Ovary (tissue), 9 donors: Measurements from ENCODE around the gene STX4. TPM values are rescaled to one million over a fixed set of nuclear protein-coding genes. Genes with fewer than 3 reads are reported as not detected.

Source experiments
- DNase-seq, 5 donors: peaks; one replicate each; pipeline ENCODE4 v3.0.0-alpha.2; 2019 to 2020
- H3K27ac ChIP-seq, 2 donors: fragments of 200-600 bp; one replicate each; pipeline versions ENCODE4 v1.5.1 to v1.8.0; 2019 to 2022
- H3K27me3 ChIP-seq: fragments of 200-600 bp; one replicate; pipeline ENCODE4 v1.8.0; 2022
- H3K36me3 ChIP-seq: fragments of 200-600 bp; sonication (generic); one replicate; pipeline ENCODE4 v1.5.1; 2019
- H3K4me1 ChIP-seq: one replicate; pipeline ENCODE4 v1.8.1; 2013; ENCODE audit warnings: mild to moderate bottlenecking, moderate library complexity; ENCODE audit not compliant: insufficient read depth
- H3K4me3 ChIP-seq: fragments of 200-600 bp; sonication (generic); one replicate; pipeline ENCODE4 v1.5.1; 2017
- H3K9me3 ChIP-seq, 2 donors: fragments of 200-600 bp in 1 of 2; sonication (generic) in 1 of 2; one replicate each; pipeline versions ENCODE4 v1.5.1 to v1.8.1; 2013 to 2019; ENCODE audit warnings: mild to moderate bottlenecking in 1 of 2, moderate library complexity in 1 of 2
- EP300 ChIP-seq: sonication (generic); formaldehyde crosslinking; IDR thresholded peaks from one replicate; pipeline ENCODE4 v1.6.1; 2017; ENCODE audit warnings: antibody characterized with exemption
- POLR2A ChIP-seq: fragments of 450-650 bp; IDR thresholded peaks from one replicate; pipeline ENCODE4 v1.6.1; 2017; ENCODE audit warnings: antibody characterized with exemption, mild to moderate bottlenecking, moderate library complexity
- WGBS, 3 donors: extraction: QIAGEN DNeasy Blood & Tissue Kit in 1 of 3; methylation state at CpG; one replicate each; pipeline versions ENCODE4 v1.1.5 to v1.1.7; 2013 to 2017; 5-methylcytosine and 5-hydroxymethylcytosine counted together
- intact Hi-C, 4 donors: fragments of 100-400 bp; cut with DNase I; formaldehyde crosslinking; loops; one replicate each; pipeline versions ENCODE4 v1.11.0 to v1.15.1; 2022 to 2023
- polyA plus RNA-seq, 2 donors: library from polyadenylated mRNA; stranded (reverse); fragments of 200-250 nt in 1 of 2; fragments of 350-450 nt in 1 of 2; fragmentation: Illumina TruSeq in 1 of 2; extraction: RNeasy Lipid Tissue Mini Kit (QIAGEN cat#74804) in 1 of 2; gene quantifications; one replicate each; pipeline ENCODE4 v1.2.3, GENCODE V29; 2013 to 2014
- total RNA-seq, 7 donors: library from RNA; depleted of rRNA in 2 of 7; stranded (reverse); fragments of >200 nt in 2 of 7; fragmentation: NEBNext Ultra II Directional in 3 of 7; extraction: Animal tissue kit (Norgen Biotek cat#: 25700) in 3 of 7; gene quantifications; one replicate each; pipeline versions ENCODE4 v1.1.0 to v1.2.4, GENCODE V29; 2016 to 2023
- TF ChIP-seq, protein P1 (sequence below), 3 donors: fragments of 450-650 bp in 2 of 3; fragments of 200-600 bp in 1 of 3; IDR thresholded peaks; one replicate each; pipeline versions ENCODE4 v1.5.1 to v1.8.0; 2016 to 2022; ENCODE audit warnings: antibody characterized with exemption in 3 of 3, mild to moderate bottlenecking in 1 of 3
- donor health status: DM: no; HTN: no; CAD: no; lungs with moderate emphysema.
- donor health status: DM: no; HTN: no; CAD: no.
- donor health status: Bipolar disorder and iron deficiency.
- donor health status: DM: yes; HTN: yes; CAD: no.
- donor health status: DM: no; HTN: no; CAD: no.
- donor health status: DM: yes; HTN: yes; CAD: no.

STX4 gene
- total and polyA plus RNA-seq, 9 donors = 26.2 to 73.8 (median 53.8) TPM

DNA sequence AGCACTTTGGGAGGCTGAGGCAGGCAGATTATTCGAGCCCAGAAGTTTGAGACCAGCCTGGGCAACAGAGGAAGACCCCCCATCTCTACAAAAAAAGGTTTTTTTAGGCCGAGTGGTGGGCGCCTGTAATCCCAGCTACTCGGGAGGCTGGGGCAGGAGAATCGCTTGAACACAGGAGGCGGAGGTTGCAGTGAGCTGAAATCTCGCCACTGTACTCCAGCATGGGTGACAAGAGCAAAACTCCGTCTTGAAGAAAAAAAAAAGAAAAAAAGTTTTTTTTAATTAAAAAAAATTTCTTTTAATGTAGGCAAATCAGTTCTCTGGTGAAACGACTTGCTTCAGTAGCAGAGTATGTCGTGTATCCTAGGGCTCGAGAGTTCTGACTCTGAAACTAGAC lies 37.4 kb upstream of the STX4 start:
- H3K27ac ChIP-seq = no peak overlapping the region
- intact Hi-C loops = loop anchor here in 1 of 4 donors (10.0 kb wide), 1 partner anchor 189 kb away; the partner anchor contains the start of gene FUS
- H3K9me3 ChIP-seq = no peaks in the 10 kb centered on the region
- no peaks in the 10 kb centered on the region for H3K36me3 ChIP-seq
- DNase-seq = no peak
- no peak overlapping the region for H3K4me3 ChIP-seq
- WGBS, 3 donors = 85 to 90% (median 88%) methylated on average over 11 of the region's 11 CpGs
- H3K27me3 ChIP-seq = no peaks in the 10 kb centered on the region
- TF ChIP-seq, protein P1, sequence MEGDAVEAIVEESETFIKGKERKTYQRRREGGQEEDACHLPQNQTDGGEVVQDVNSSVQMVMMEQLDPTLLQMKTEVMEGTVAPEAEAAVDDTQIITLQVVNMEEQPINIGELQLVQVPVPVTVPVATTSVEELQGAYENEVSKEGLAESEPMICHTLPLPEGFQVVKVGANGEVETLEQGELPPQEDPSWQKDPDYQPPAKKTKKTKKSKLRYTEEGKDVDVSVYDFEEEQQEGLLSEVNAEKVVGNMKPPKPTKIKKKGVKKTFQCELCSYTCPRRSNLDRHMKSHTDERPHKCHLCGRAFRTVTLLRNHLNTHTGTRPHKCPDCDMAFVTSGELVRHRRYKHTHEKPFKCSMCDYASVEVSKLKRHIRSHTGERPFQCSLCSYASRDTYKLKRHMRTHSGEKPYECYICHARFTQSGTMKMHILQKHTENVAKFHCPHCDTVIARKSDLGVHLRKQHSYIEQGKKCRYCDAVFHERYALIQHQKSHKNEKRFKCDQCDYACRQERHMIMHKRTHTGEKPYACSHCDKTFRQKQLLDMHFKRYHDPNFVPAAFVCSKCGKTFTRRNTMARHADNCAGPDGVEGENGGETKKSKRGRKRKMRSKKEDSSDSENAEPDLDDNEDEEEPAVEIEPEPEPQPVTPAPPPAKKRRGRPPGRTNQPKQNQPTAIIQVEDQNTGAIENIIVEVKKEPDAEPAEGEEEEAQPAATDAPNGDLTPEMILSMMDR (IDR thresholded peaks at IDR 0.05) = no peak
- H3K4me1 ChIP-seq = peaks cover 13% of the 10 kb centered on the region

DNA sequence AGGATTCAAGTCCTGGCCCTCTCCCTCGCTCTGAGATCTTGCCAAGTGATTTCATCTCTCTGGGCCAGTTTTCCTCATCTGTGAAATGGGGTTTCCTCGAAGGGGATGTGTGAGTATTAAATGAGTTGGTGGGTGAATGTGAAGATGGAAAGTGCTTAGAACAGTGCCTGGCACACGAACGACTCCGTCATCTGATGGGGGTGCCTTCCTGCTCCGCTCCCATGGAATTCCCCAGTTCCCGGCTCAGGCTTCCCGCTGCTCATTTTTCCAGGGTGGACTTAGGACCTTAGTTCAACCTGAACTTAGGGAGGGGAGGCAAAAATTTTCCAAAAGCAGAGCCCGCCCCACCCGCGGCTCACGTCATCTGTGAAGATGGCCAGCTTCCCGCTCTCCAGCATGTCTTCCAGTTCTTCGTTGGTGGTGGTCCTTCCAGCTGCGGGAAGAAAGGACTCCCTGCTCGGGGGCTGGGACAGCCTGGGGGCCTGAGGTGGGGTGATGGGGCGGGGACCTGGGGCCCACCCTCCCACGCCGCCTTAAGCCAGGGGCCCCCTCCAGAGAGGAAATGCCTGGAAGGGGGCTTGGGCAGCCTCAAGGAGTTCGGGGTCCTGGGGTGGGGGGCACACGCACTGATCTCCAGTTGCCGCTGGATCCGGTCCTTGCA lies 36.9 kb upstream of the STX4 start:
- Histone ChIP-seq H3K27me3 (no peaks in the 10 kb centered on the region), H3K36me3 (no peaks in the 10 kb centered on the region), H3K4me3 (peak overlapping the region; percentile 40), H3K4me1 (peaks cover 13% of the 10 kb centered on the region), H3K27ac (no peak overlapping the region), H3K9me3 (no peaks in the 10 kb centered on the region)
- 31 to 46% (median 38%) methylated on average over 22 to 23 of the region's 23 CpGs for WGBS, 3 donors
- peak in 2 of 5 donors; percentile 47 to 62 for DNase-seq
- TF ChIP-seq, protein P1 (IDR thresholded peaks at IDR 0.05) = no peak
- intact Hi-C loops = loop anchor here in 1 of 4 donors (10.0 kb wide), 1 partner anchor 188 kb away; the partner anchor contains the start of gene FUS

DNA sequence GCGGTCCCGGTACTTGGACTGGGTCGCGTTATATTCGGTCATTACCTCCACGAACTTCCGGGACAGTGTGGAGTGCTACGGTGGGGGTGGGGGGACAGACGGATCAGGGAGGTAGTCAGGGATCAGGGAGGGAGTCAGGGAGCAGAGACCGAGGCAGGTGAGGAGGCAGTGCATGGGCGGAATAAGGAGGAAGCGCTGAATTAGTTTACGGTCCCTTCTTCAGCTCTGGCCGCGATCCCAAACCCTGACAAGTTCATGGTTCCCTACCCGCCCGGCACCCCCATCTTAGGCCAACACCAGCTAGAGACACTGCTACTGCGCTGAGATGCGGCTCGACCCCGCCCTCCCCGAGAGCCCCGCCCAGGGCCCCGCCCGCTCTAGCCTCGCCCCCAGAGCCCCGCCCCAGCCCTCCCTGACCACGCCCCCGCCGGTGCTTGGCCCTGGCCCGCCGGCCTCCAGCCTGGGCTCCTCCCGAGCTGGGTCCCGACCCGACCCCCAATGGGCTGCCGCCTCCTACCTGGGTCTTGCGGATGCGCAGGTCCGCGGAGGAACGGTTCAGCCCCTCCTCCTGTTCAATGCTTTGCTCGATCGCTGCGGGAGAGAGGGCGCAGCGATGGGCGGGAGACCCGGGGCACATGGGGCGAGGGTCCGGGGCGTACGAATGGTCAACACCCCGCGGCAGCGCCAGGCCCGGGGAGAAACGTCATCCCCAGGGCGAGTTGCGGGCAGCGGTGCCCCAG lies 36.2 kb upstream of the STX4 start:
- 7 to 14% (median 9%) methylated on average over 44 to 60 of the region's 60 CpGs for WGBS, 3 donors
- no peaks in the 10 kb centered on the region for H3K27me3 ChIP-seq
- H3K9me3 ChIP-seq = no peaks in the 10 kb centered on the region
- peaks cover 19% of the 10 kb centered on the region for H3K4me1 ChIP-seq
- H3K27ac ChIP-seq = peak overlapping the region; percentile 31 to 33
- TF ChIP-seq, protein P1 (IDR thresholded peaks at IDR 0.05) = no peak
- TF ChIP-seq POLR2A (no peak), EP300 (no peak)
- intact Hi-C loops = loop anchor here in 1 of 4 donors (10.0 kb wide), 1 partner anchor 188 kb away; the partner anchor contains the start of gene FUS
- H3K36me3 ChIP-seq = no peaks in the 10 kb centered on the region
- DNase-seq = peak; percentile 76 to 86 (median 81)
- peak overlapping the region; percentile 40 for H3K4me3 ChIP-seq

DNA sequence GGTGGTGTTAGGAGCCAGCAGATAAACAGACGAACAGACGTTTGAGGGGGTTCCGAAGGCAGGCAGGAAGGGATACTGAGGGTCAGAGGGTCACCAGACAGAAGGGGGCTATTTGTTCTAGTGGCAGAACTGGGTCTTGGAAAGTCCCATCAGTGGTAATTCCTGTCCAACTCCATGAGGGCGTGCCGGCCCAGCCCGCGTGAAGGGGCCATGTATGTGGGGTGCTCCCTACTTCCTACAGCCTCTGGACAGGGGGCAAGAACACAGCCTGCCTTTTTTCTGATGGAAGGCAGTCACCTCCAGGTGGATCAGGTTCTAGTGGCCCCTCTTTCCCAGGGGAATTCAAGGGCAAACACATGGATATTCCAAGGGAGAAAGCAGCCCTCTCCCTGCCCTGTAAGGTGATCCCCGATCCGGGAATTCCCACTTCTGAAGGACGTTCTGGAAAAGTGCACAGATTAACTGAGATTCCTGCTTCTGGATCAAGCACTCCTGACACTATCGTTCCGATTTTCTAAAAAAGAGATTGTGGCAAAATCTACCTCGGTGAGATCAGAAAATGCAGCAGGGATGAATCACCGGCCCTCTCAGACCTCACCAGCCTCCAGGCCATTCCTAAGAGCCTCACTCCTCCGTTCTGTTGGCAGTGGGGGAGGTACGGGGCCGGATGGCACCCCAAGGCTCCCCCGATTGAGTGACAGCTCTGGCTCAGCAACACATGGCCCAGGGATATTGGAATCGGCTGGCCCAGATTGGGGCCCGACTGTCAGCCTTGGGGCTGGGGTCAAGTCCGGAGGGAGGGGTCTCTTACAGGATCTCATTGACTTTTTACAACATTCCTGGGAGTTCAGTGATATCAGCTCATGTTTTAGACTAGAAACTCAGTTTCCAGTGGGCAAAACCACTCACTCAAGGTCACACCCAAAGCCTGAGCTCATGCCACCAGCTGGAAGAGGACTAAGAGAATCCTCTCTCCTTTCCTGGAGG lies 35.3 kb upstream of the STX4 start:
- no peaks in the 10 kb centered on the region for H3K9me3 ChIP-seq
- no peak for DNase-seq
- H3K36me3 ChIP-seq = no peaks in the 10 kb centered on the region
- no peaks in the 10 kb centered on the region for H3K27me3 ChIP-seq
- H3K4me1 ChIP-seq = peaks cover 22% of the 10 kb centered on the region
- intact Hi-C loops = loop anchor here in 1 of 4 donors (10.0 kb wide), 1 partner anchor 187 kb away; the partner anchor contains the start of gene FUS
- peak overlapping the region; percentile 40 for H3K4me3 ChIP-seq
- peak overlapping the region; percentile 31 to 33 for H3K27ac ChIP-seq
- TF ChIP-seq, protein P1 (IDR thresholded peaks at IDR 0.05) = no peak
- TF ChIP-seq POLR2A (no peak), EP300 (no peak)
- WGBS, 3 donors = 49 to 50% (median 50%) methylated on average over 21 of the region's 21 CpGs
